Measurements from ENCODE around the gene LAD1.

- TF ChIP-seq GATA3 (IDR thresholded peaks at IDR 0.05; ENCODE audit: low read depth, low read length): no peak
- no peak for TF ChIP-seq GATA2 (IDR thresholded peaks at IDR 0.05; ENCODE audit: low read depth, low read length)
Measured at GRCh38 chr1:201400852-201401230, 1.7 kb upstream of the LAD1 start.

Measured in SH-SY5Y (cell line).